HL-60 (cell line): Measurements from ENCODE around the gene ANKRD34B.

Experiments
- DNase-seq, 2 experiments: peaks; one replicate each; pipeline ENCODE4 v3.0.0-alpha.2; 2010 to 2020; ENCODE audit warnings: low read depth in 1 of 2, low spot score in 1 of 2
- H3K27ac ChIP-seq: fragments of 250-450 bp; sonication (Bioruptor Pico); replicated peaks from 2 replicates; pipeline ENCODE4 v1.5.1; 2020; ENCODE audit warnings: mild to moderate bottlenecking, moderate library complexity
- H3K27me3 ChIP-seq: fragments of 250-450 bp; sonication (Bioruptor Pico); 2 replicates; pipeline ENCODE4 v1.5.1; 2021; ENCODE audit warnings: mild to moderate bottlenecking, moderate library complexity; ENCODE audit not compliant: insufficient read depth, poor library complexity, severe bottlenecking
- H3K4me3 ChIP-seq: replicated peaks from 2 replicates; pipeline ENCODE4 v1.5.1; 2011; ENCODE audit warnings: mild to moderate bottlenecking, control low read depth, low read length; ENCODE audit not compliant: insufficient read depth
- CTCF ChIP-seq: IDR thresholded peaks from one replicate; pipeline ENCODE4 v1.5.1; 2011; ENCODE audit warnings: low read length, control low read depth, inconsistent platforms; ENCODE audit not compliant: insufficient read depth
- GABPA ChIP-seq: IDR thresholded peaks from 2 replicates; pipeline ENCODE4 v1.6.1; 2012; ENCODE audit warnings: low read depth
- POLR2AphosphoS5 ChIP-seq: IDR thresholded peaks from 2 replicates; pipeline ENCODE4 v1.6.1; 2012; ENCODE audit warnings: low read depth
- REST ChIP-seq: IDR thresholded peaks from 2 replicates; pipeline ENCODE4 v1.6.1; 2012; ENCODE audit warnings: low read depth; ENCODE audit not compliant: insufficient replicate concordance
- SPI1 ChIP-seq: IDR thresholded peaks from 2 replicates; pipeline ENCODE4 v1.6.1; 2012; ENCODE audit warnings: low read depth, mild to moderate bottlenecking, borderline replicate concordance

Gene ANKRD34B

GRCh38 chr5:80591352-80591751 lies 21.3 kb upstream of the ANKRD34B start:
- TF ChIP-seq CTCF (no peak), POLR2AphosphoS5 (no peak), GABPA (no peak), REST (no peak), SPI1 (no peak)
- no peak for DNase-seq
- Histone ChIP-seq H3K27ac (no peak overlapping the region), H3K27me3 (no peaks in the 10 kb centered on the region), H3K4me3 (no peak overlapping the region)

GRCh38 chr5:80590766-80591165 lies 20.7 kb upstream of the ANKRD34B start:
- Histone ChIP-seq H3K27me3 (no peaks in the 10 kb centered on the region), H3K27ac (no peak overlapping the region), H3K4me3 (no peak overlapping the region)
- TF ChIP-seq REST: no peak
- TF ChIP-seq CTCF: no peak
- no peak for TF ChIP-seq POLR2AphosphoS5
- no peak for TF ChIP-seq SPI1
- TF ChIP-seq GABPA: no peak
- no peak for DNase-seq

- Histone ChIP-seq H3K4me3 (no peak overlapping the region), H3K27me3 (no peaks in the 10 kb centered on the region), H3K27ac (no peak overlapping the region)
- TF ChIP-seq GABPA (no peak), POLR2AphosphoS5 (no peak), CTCF (no peak), REST (no peak), SPI1 (no peak)
- no peak for DNase-seq
Observed at GRCh38 chr5:80588858-80589540, 18.9 kb upstream of the ANKRD34B start.
